Activated T-cell treated with anti-CD3 and anti-CD28 coated beads for 48 hours (primary cell): ENCODE results near the gene CLCN7.

Source experiments
- DNase-seq: peaks from one replicate; pipeline ENCODE4 v3.0.0-alpha.2; 2020; ENCODE audit warnings: low read depth

CLCN7 gene

GRCh38 chr16:1474796-1475551, at the start of gene CLCN7:
Gene CLCN7 (minus strand): TSS chr16:1475028. CDS start chr16:1474974, 54 bp downstream.
- peak; percentile 89 for DNase-seq

- no peak for DNase-seq
Observed at GRCh38 chr16:1524366-1524765, 49.5 kb upstream of the CLCN7 start.

- DNase-seq, result no peak
Observed at GRCh38 chr16:1523581-1524245, 48.9 kb upstream of the CLCN7 start.

GRCh38 chr16:1520461-1520860, 45.6 kb upstream of the CLCN7 start:
- no peak for DNase-seq

- DNase-seq, result no peak
Observed at GRCh38 chr16:1519831-1520230, 45.0 kb upstream of the CLCN7 start.

- DNase-seq, result no peak
Observed at GRCh38 chr16:1518626-1519135, 43.9 kb upstream of the CLCN7 start.

- DNase-seq, result no peak
Observed at GRCh38 chr16:1514507-1514906, 39.7 kb upstream of the CLCN7 start.

- DNase-seq, result no peak
Observed at GRCh38 chr16:1512774-1513173, 37.9 kb upstream of the CLCN7 start.

GRCh38 chr16:1511662-1512569, 37.1 kb upstream of the CLCN7 start:
- DNase-seq, result no peak

GRCh38 chr16:1510941-1511351, 36.1 kb upstream of the CLCN7 start:
- no peak for DNase-seq

- no peak for DNase-seq
Observed at GRCh38 chr16:1510272-1510671, 35.4 kb upstream of the CLCN7 start.

- DNase-seq, result no peak
Observed at GRCh38 chr16:1509307-1510221, 34.7 kb upstream of the CLCN7 start.

- no peak for DNase-seq
Observed at GRCh38 chr16:1508494-1509187, 33.8 kb upstream of the CLCN7 start.

- DNase-seq, result no peak
Observed at GRCh38 chr16:1506494-1507213, 31.8 kb upstream of the CLCN7 start.

GRCh38 chr16:1505912-1506311, 31.1 kb upstream of the CLCN7 start:
- no peak for DNase-seq

- no peak for DNase-seq
Observed at GRCh38 chr16:1505073-1505844, 30.4 kb upstream of the CLCN7 start.

GRCh38 chr16:1503110-1503955, 28.5 kb upstream of the CLCN7 start:
- no peak for DNase-seq
